CD14-positive monocyte (primary cell): ENCODE data around the gene HERPUD1. TPM values are rescaled to one million over a fixed set of nuclear protein-coding genes. Genes with fewer than 3 reads are reported as not detected.
A peak's percentile ranks its signal among the peaks of the same experiment; 100 is the strongest.
"Not testable (repeated sequence)": the region's sequence is repeated elsewhere in the genome, so short reads cannot be mapped to it uniquely, and the experiment has no call there.

Experiments used
- DNase-seq, 3 donors: peaks; one replicate each; pipeline ENCODE4 v3.0.0-alpha.2; 2011 to 2022
- H2AFZ ChIP-seq: 2 replicates; pipeline ENCODE4 v1.6.0; 2012; ENCODE audit warnings: mild to moderate bottlenecking, low read depth, low read length, inconsistent platforms; ENCODE audit not compliant: insufficient read depth, poor library complexity, severe bottlenecking
- H3K27ac ChIP-seq, 2 donors: 1 replicate in 1 of 2; 2 replicates in 1 of 2; pipeline ENCODE4 v1.5.1; 2012 to 2013; ENCODE audit warnings: low read length in 2 of 2, control low read depth in 1 of 2, inconsistent platforms in 1 of 2, low read depth in 1 of 2, mild to moderate bottlenecking in 1 of 2
- H3K27me3 ChIP-seq, 2 donors: one replicate each; pipeline versions ENCODE4 v1.6.0 to v1.6.1; 2011 to 2013; ENCODE audit warnings: low read length in 2 of 2; ENCODE audit not compliant: control insufficient read depth in 2 of 2, insufficient read depth in 2 of 2
- H3K36me3 ChIP-seq, 2 donors: replicated peaks in 1 of 2; 1 replicate in 1 of 2; 2 replicates in 1 of 2; pipeline versions ENCODE4 v1.5.1 to v1.6.1; 2012 to 2013; ENCODE audit warnings: low read length in 2 of 2, control low read depth in 1 of 2, inconsistent platforms in 1 of 2, mild to moderate bottlenecking in 1 of 2; ENCODE audit not compliant: insufficient read depth in 2 of 2, control insufficient read depth in 1 of 2
- H3K4me1 ChIP-seq, 2 donors: 1 replicate in 1 of 2; 2 replicates in 1 of 2; pipeline versions ENCODE4 v1.5.1 to v1.6.1; 2012 to 2013; ENCODE audit warnings: low read length in 2 of 2, control low read depth in 1 of 2, inconsistent platforms in 1 of 2, mild to moderate bottlenecking in 1 of 2, moderate library complexity in 1 of 2; ENCODE audit not compliant: insufficient read depth in 2 of 2, control insufficient read depth in 1 of 2
- H3K4me2 ChIP-seq: replicated peaks from 2 replicates; pipeline ENCODE3; 2012; ENCODE audit warnings: low read length, moderate library complexity, mild to moderate bottlenecking; ENCODE audit not compliant: poor library complexity, severe bottlenecking; ENCODE audit errors: extremely low read depth
- H3K4me3 ChIP-seq, 3 experiments: fragments of 200-600 bp in 1 of 3; sonication (generic) in 1 of 3; replicated peaks in 1 of 3; 1 replicate in 2 of 3; 2 replicates in 1 of 3; pipeline ENCODE4 v1.5.1; 2011 to 2013; ENCODE audit warnings: low read length in 3 of 3, mild to moderate bottlenecking in 3 of 3, control low read depth in 2 of 3, low read depth in 2 of 3, inconsistent platforms in 1 of 3, moderate library complexity in 1 of 3
- H3K79me2 ChIP-seq: 2 replicates; pipeline ENCODE4 v1.6.0; 2012; ENCODE audit warnings: mild to moderate bottlenecking, control low read depth, inconsistent platforms, low read length, moderate library complexity; ENCODE audit not compliant: insufficient read depth
- H3K9ac ChIP-seq: 2 replicates; pipeline ENCODE4 v1.6.0; 2017; ENCODE audit warnings: low read length, mild to moderate bottlenecking; ENCODE audit not compliant: insufficient read depth, poor library complexity, severe bottlenecking
- H3K9me3 ChIP-seq, 2 donors: replicated peaks in 1 of 2; 1 replicate in 1 of 2; 2 replicates in 1 of 2; pipeline versions ENCODE4 v1.5.1 to v1.6.1; 2012 to 2013; ENCODE audit warnings: low read length in 2 of 2, control low read depth in 1 of 2; ENCODE audit not compliant: control insufficient read depth in 1 of 2, insufficient read depth in 1 of 2
- H4K20me1 ChIP-seq: 2 replicates; pipeline ENCODE4 v1.6.0; 2012; ENCODE audit warnings: mild to moderate bottlenecking, low read length, control low read depth, moderate library complexity; ENCODE audit not compliant: insufficient read depth
- H3K27ac Mint-ChIP-seq, 7 donors: one replicate each; pipeline ENCODE4 v1.8.0; 2020; ENCODE audit warnings: mild to moderate bottlenecking in 7 of 7, mixed read lengths in 7 of 7, moderate library complexity in 6 of 7, inconsistent platforms in 2 of 7
- H3K27me3 Mint-ChIP-seq, 3 donors: one replicate each; pipeline ENCODE4 v1.8.0; 2021 to 2022; ENCODE audit warnings: low read depth in 3 of 3, mild to moderate bottlenecking in 3 of 3, mixed read lengths in 3 of 3, moderate library complexity in 3 of 3, inconsistent platforms in 1 of 3
- H3K36me3 Mint-ChIP-seq, 2 donors: one replicate each; pipeline ENCODE4 v1.8.0; 2020; ENCODE audit warnings: mixed read lengths in 2 of 2, inconsistent platforms in 1 of 2, mild to moderate bottlenecking in 1 of 2
- H3K4me1 Mint-ChIP-seq: one replicate; pipeline ENCODE4 v1.8.0; 2020; ENCODE audit warnings: mild to moderate bottlenecking, mixed read lengths
- H3K4me3 Mint-ChIP-seq, 2 donors: one replicate each; pipeline ENCODE4 v1.8.0; 2020; ENCODE audit warnings: mild to moderate bottlenecking in 2 of 2, mixed read lengths in 2 of 2, moderate library complexity in 1 of 2
- H3K9me3 Mint-ChIP-seq, 7 donors: one replicate each; pipeline ENCODE4 v1.8.0; 2020 to 2022; ENCODE audit warnings: mixed read lengths in 7 of 7, mild to moderate bottlenecking in 6 of 7, moderate library complexity in 6 of 7, inconsistent platforms in 2 of 7
- CTCF ChIP-seq: fragments of 200-600 bp; IDR thresholded peaks from one replicate; pipeline ENCODE4 v1.8.0; 2022; ENCODE audit warnings: antibody characterized with exemption, mild to moderate bottlenecking
- WGBS: methylation state at CpG from one replicate; pipeline ENCODE4 v1.1.5; 2013; ENCODE audit warnings: missing lambda C conversion rate; ENCODE audit not compliant: insufficient coverage; 5-methylcytosine and 5-hydroxymethylcytosine counted together
- intact Hi-C, 2 donors: fragments of 100-400 bp; cut with micrococcal nuclease; formaldehyde crosslinking; loops; one replicate each; pipeline versions ENCODE4 v1.15.0 to v1.15.1; 2023
- polyA plus RNA-seq, 3 donors: library from polyadenylated mRNA; depleted of rRNA in 1 of 3; unstranded in 2 of 3; stranded (reverse) in 1 of 3; fragments of 300-500 nt in 2 of 3; fragments of >200 nt in 1 of 3; fragmentation: Illumina TruSeq in 2 of 3; gene quantifications; 1 replicate in 2 of 3; 2 replicates in 1 of 3; pipeline ENCODE4 v1.2.3, GENCODE V29; 2012 to 2021

Gene HERPUD1
- polyA plus RNA-seq, 3 donors = 179 to 454 (median 186) TPM

GRCh38 chr16:56934599-56935145 lies 2.7 kb downstream of the HERPUD1 start:
- H3K27me3 Mint-ChIP-seq, H3K27me3 ChIP-seq, DNase-seq, H3K9ac ChIP-seq, H3K9me3 ChIP-seq, H3K9me3 Mint-ChIP-seq, H2AFZ ChIP-seq: not testable (repeated sequence)
- H3K4me3 ChIP-seq = peak overlapping the region; percentile 94 to 97 (median 96)
- H3K4me2 ChIP-seq = peak overlapping the region; percentile 94
- Mint-ChIP-seq H3K27ac (peak overlapping the region in 4 of 7 donors; percentile 17 to 46 (median 34)), H3K36me3 (peaks cover 54 to 64% of the 10 kb centered on the region in 2 donors), H3K4me1 (peaks cover 40% of the 10 kb centered on the region), H3K4me3 (peak overlapping the region; percentile 97 to 98)
- H3K36me3 ChIP-seq = peaks cover 46 to 64% of the 10 kb centered on the region in 2 donors
- peaks cover 76% of the 10 kb centered on the region for H3K79me2 ChIP-seq
- H3K27ac ChIP-seq = peak overlapping the region in 1 of 2 donors; percentile 99
- peaks cover 30 to 41% of the 10 kb centered on the region in 2 donors for H3K4me1 ChIP-seq
- H4K20me1 ChIP-seq = peaks cover 76% of the 10 kb centered on the region
- no CpG with 5 or more reads among the region's 8 CpGs for WGBS
- intact Hi-C loops = loop anchor here (5.0 to 10.0 kb wide), 3 partner anchors 60 to 253 kb away; partner anchors contain the start of genes PSME3IP1 (in 1 of the 2), RSPRY1 (in 1 of the 2) and SLC12A3 (in 1 of the 2)

- peaks cover 52 to 70% of the 10 kb centered on the region in 2 donors for H3K36me3 ChIP-seq
- peak overlapping the region in 1 of 7 donors; percentile 25 for H3K27ac Mint-ChIP-seq
These were observed 3.3 kb downstream of the HERPUD1 start for GRCh38 chr16:56935201-56935600.

More at GRCh38 chr16:56935201-56935600, 3.3 kb downstream of the HERPUD1 start:
- H3K4me3 ChIP-seq = peak overlapping the region in 1 of 3 experiments; percentile 97
- Mint-ChIP-seq H3K4me3 (peak overlapping the region in 1 of 2 donors; percentile 1), H3K9me3 (peaks cover 0 to 2% (median 0%) of the 10 kb centered on the region in 7 donors), H3K36me3 (peaks cover 59 to 69% of the 10 kb centered on the region in 2 donors), H3K4me1 (peaks cover 40% of the 10 kb centered on the region), H3K27me3 (no peaks in the 10 kb centered on the region)
- no peak for DNase-seq
- no peak overlapping the region for H3K27ac ChIP-seq
- no peak overlapping the region for H2AFZ ChIP-seq
- H3K27me3 ChIP-seq = no peaks in the 10 kb centered on the region
- H4K20me1 ChIP-seq = peaks cover 81% of the 10 kb centered on the region
- intact Hi-C loops = loop anchor here in 1 of 2 donors (10.0 kb wide), 1 partner anchor 60 kb away; no protein-coding TSS in a partner anchor
- peak overlapping the region; percentile 94 for H3K4me2 ChIP-seq
- H3K9ac ChIP-seq = no peak overlapping the region
- H3K4me1 ChIP-seq = peaks cover 30 to 41% of the 10 kb centered on the region in 2 donors
- WGBS = 94% methylated on average over 3 of the region's 5 CpGs
- no peak for TF ChIP-seq CTCF
- H3K9me3 ChIP-seq = no peaks in the 10 kb centered on the region
- peaks cover 82% of the 10 kb centered on the region for H3K79me2 ChIP-seq
